Activated naive CD8-positive, alpha-beta T cell treated with anti-CD3 and anti-CD28 coated beads for 36 hours (primary cell): ENCODE results near the gene ZNF385A. TPM values are rescaled to one million over a fixed set of nuclear protein-coding genes. Genes with fewer than 3 reads are reported as not detected.

ENCODE experiments used
- DNase-seq: peaks from one replicate; pipeline ENCODE4 v3.0.0; 2021
- H3K27ac Mint-ChIP-seq: one replicate; pipeline ENCODE4 v1.8.0; 2022; ENCODE audit warnings: mild to moderate bottlenecking, moderate library complexity, mixed read lengths
- H3K27me3 Mint-ChIP-seq: one replicate; pipeline ENCODE4 v1.8.0; 2022; ENCODE audit warnings: mild to moderate bottlenecking, mixed read lengths
- H3K36me3 Mint-ChIP-seq: one replicate; pipeline ENCODE4 v1.8.0; 2021; ENCODE audit warnings: mild to moderate bottlenecking, mixed read lengths
- H3K4me1 Mint-ChIP-seq: one replicate; pipeline ENCODE4 v1.8.0; 2021; ENCODE audit warnings: mixed read lengths
- H3K4me3 Mint-ChIP-seq: one replicate; pipeline ENCODE4 v1.8.0; 2022; ENCODE audit warnings: mild to moderate bottlenecking, moderate library complexity, mixed read lengths
- H3K9me3 Mint-ChIP-seq: one replicate; pipeline ENCODE4 v1.8.0; 2022; ENCODE audit warnings: mixed read lengths
- total RNA-seq, 2 experiments: library from RNA; stranded (reverse); gene quantifications; one replicate each; pipeline ENCODE4 v1.2.3, GENCODE V29; 2021

ZNF385A gene
- total RNA-seq, 2 experiments from 2014 or later = 1.0 to 1.1 TPM

GRCh38 chr12:54389607-54390175 lies 5.2 kb upstream of the ZNF385A start:
- Mint-ChIP-seq H3K27me3 (no peaks in the 10 kb centered on the region), H3K27ac (no peak overlapping the region), H3K4me1 (peaks cover 29% of the 10 kb centered on the region), H3K4me3 (peak overlapping the region; percentile 18), H3K36me3 (peaks cover 3% of the 10 kb centered on the region), H3K9me3 (no peaks in the 10 kb centered on the region)
- DNase-seq = no peak

- no peak overlapping the region for H3K4me3 Mint-ChIP-seq
- H3K9me3 Mint-ChIP-seq = no peaks in the 10 kb centered on the region
- H3K36me3 Mint-ChIP-seq = peaks cover 3% of the 10 kb centered on the region
- H3K27me3 Mint-ChIP-seq = no peaks in the 10 kb centered on the region
- no peak for DNase-seq
- peaks cover 24% of the 10 kb centered on the region for H3K4me1 Mint-ChIP-seq
- no peak overlapping the region for H3K27ac Mint-ChIP-seq
Measured at GRCh38 chr12:54389134-54389508, 4.6 kb upstream of the ZNF385A start.

GRCh38 chr12:54388237-54389133 lies 4.0 kb upstream of the ZNF385A start:
- DNase-seq = no peak
- H3K9me3 Mint-ChIP-seq = no peaks in the 10 kb centered on the region
- H3K27ac Mint-ChIP-seq = no peak overlapping the region
- no peak overlapping the region for H3K4me3 Mint-ChIP-seq
- peaks cover 18% of the 10 kb centered on the region for H3K4me1 Mint-ChIP-seq
- H3K27me3 Mint-ChIP-seq = no peaks in the 10 kb centered on the region
- peaks cover 3% of the 10 kb centered on the region for H3K36me3 Mint-ChIP-seq

GRCh38 chr12:54387114-54387467 lies 2.6 kb upstream of the ZNF385A start:
- Mint-ChIP-seq H3K4me1 (peaks cover 17% of the 10 kb centered on the region), H3K4me3 (no peak overlapping the region), H3K36me3 (peaks cover 2% of the 10 kb centered on the region), H3K9me3 (no peaks in the 10 kb centered on the region), H3K27me3 (no peaks in the 10 kb centered on the region), H3K27ac (peak overlapping the region; percentile 6)
- DNase-seq = no peak

- H3K9me3 Mint-ChIP-seq = no peaks in the 10 kb centered on the region
- peak overlapping the region; percentile 6 for H3K27ac Mint-ChIP-seq
- no peak overlapping the region for H3K4me3 Mint-ChIP-seq
- no peak for DNase-seq
- no peaks in the 10 kb centered on the region for H3K27me3 Mint-ChIP-seq
- peaks cover 13% of the 10 kb centered on the region for H3K4me1 Mint-ChIP-seq
- no peaks in the 10 kb centered on the region for H3K36me3 Mint-ChIP-seq
Measured at GRCh38 chr12:54386403-54387113, 2.0 kb upstream of the ZNF385A start.

GRCh38 chr12:54385251-54385914 lies 850 bp upstream of the ZNF385A start:
- no peaks in the 10 kb centered on the region for H3K9me3 Mint-ChIP-seq
- H3K4me1 Mint-ChIP-seq = peaks cover 13% of the 10 kb centered on the region
- no peak overlapping the region for H3K4me3 Mint-ChIP-seq
- no peak for DNase-seq
- no peak overlapping the region for H3K27ac Mint-ChIP-seq
- H3K36me3 Mint-ChIP-seq = no peaks in the 10 kb centered on the region
- H3K27me3 Mint-ChIP-seq = no peaks in the 10 kb centered on the region

- DNase-seq = no peak
- no peaks in the 10 kb centered on the region for H3K36me3 Mint-ChIP-seq
- H3K4me1 Mint-ChIP-seq = peaks cover 8% of the 10 kb centered on the region
- H3K27ac Mint-ChIP-seq = peak overlapping the region; percentile 2
- no peaks in the 10 kb centered on the region for H3K27me3 Mint-ChIP-seq
- no peak overlapping the region for H3K4me3 Mint-ChIP-seq
- H3K9me3 Mint-ChIP-seq = no peaks in the 10 kb centered on the region
Measured at GRCh38 chr12:54383041-54383609, 1.4 kb downstream of the ZNF385A start.

GRCh38 chr12:54381136-54381535 lies 3.4 kb downstream of the ZNF385A start:
- DNase-seq = no peak
- H3K36me3 Mint-ChIP-seq = no peaks in the 10 kb centered on the region
- no peaks in the 10 kb centered on the region for H3K27me3 Mint-ChIP-seq
- no peak overlapping the region for H3K27ac Mint-ChIP-seq
- no peak overlapping the region for H3K4me3 Mint-ChIP-seq
- peaks cover 4% of the 10 kb centered on the region for H3K4me1 Mint-ChIP-seq
- H3K9me3 Mint-ChIP-seq = no peaks in the 10 kb centered on the region

GRCh38 chr12:54379398-54380201 lies 4.9 kb downstream of the ZNF385A start:
- DNase-seq = peak; percentile 90
- Mint-ChIP-seq H3K27ac (no peak overlapping the region), H3K4me1 (peaks cover 4% of the 10 kb centered on the region), H3K36me3 (no peaks in the 10 kb centered on the region), H3K4me3 (peak overlapping the region; percentile 35), H3K9me3 (no peaks in the 10 kb centered on the region), H3K27me3 (no peaks in the 10 kb centered on the region)

- no peaks in the 10 kb centered on the region for H3K27me3 Mint-ChIP-seq
- H3K4me1 Mint-ChIP-seq = peaks cover 7% of the 10 kb centered on the region
- H3K27ac Mint-ChIP-seq = no peak overlapping the region
- H3K9me3 Mint-ChIP-seq = no peaks in the 10 kb centered on the region
- H3K4me3 Mint-ChIP-seq = peak overlapping the region; percentile 27
- no peak for DNase-seq
- no peaks in the 10 kb centered on the region for H3K36me3 Mint-ChIP-seq
Measured at GRCh38 chr12:54378796-54379397, 5.6 kb downstream of the ZNF385A start.

GRCh38 chr12:54377797-54378515 lies 6.6 kb downstream of the ZNF385A start:
- Mint-ChIP-seq H3K27ac (no peak overlapping the region), H3K36me3 (no peaks in the 10 kb centered on the region), H3K4me1 (peaks cover 16% of the 10 kb centered on the region), H3K4me3 (no peak overlapping the region), H3K27me3 (no peaks in the 10 kb centered on the region), H3K9me3 (no peaks in the 10 kb centered on the region)
- DNase-seq = no peak

- no peak overlapping the region for H3K4me3 Mint-ChIP-seq
- no peaks in the 10 kb centered on the region for H3K36me3 Mint-ChIP-seq
- no peak for DNase-seq
- no peaks in the 10 kb centered on the region for H3K27me3 Mint-ChIP-seq
- H3K27ac Mint-ChIP-seq = no peak overlapping the region
- H3K4me1 Mint-ChIP-seq = peaks cover 18% of the 10 kb centered on the region
- no peaks in the 10 kb centered on the region for H3K9me3 Mint-ChIP-seq
Measured at GRCh38 chr12:54377007-54377406, 7.5 kb downstream of the ZNF385A start.

- Mint-ChIP-seq H3K9me3 (no peaks in the 10 kb centered on the region), H3K4me3 (no peak overlapping the region), H3K27me3 (no peaks in the 10 kb centered on the region), H3K4me1 (peaks cover 21% of the 10 kb centered on the region), H3K27ac (no peak overlapping the region), H3K36me3 (no peaks in the 10 kb centered on the region)
- DNase-seq = no peak
Measured at GRCh38 chr12:54376596-54376995, 7.9 kb downstream of the ZNF385A start.
